GM18861 (cell line): Measurements from ENCODE around the gene KANSL2.
"Not testable (repeated sequence)": the region's sequence is repeated elsewhere in the genome, so short reads cannot be mapped to it uniquely, and the experiment has no call there.

Source experiments
- ATAC-seq: cut with Tn5 transposase; IDR thresholded peaks from one replicate; pipeline ENCODE4 v1.9.1; 2021; ENCODE audit not compliant: unreplicated experiment

Gene KANSL2

GRCh38 chr12:48686037-48686595 is 4.1 kb upstream of the KANSL2 start:
- no peak for ATAC-seq

- no peak for ATAC-seq
Observed at GRCh38 chr12:48683534-48683933, 1.5 kb upstream of the KANSL2 start.

- no peak for ATAC-seq
Observed at GRCh38 chr12:48682927-48683326, 889 bp upstream of the KANSL2 start.

GRCh38 chr12:48682533-48682905 is 481 bp upstream of the KANSL2 start:
- not testable (repeated sequence) for ATAC-seq

GRCh38 chr12:48681399-48681709 is 684 bp downstream of the KANSL2 start:
- ATAC-seq: no peak

GRCh38 chr12:48680861-48681260 is 1.2 kb downstream of the KANSL2 start:
- ATAC-seq: no peak

GRCh38 chr12:48678551-48679185 is 3.4 kb downstream of the KANSL2 start:
- ATAC-seq: no peak

GRCh38 chr12:48671231-48671856 is 10.7 kb downstream of the KANSL2 start:
- ATAC-seq: no peak

- ATAC-seq: no peak
Observed at GRCh38 chr12:48668996-48669395, 13.0 kb downstream of the KANSL2 start.

- ATAC-seq: no peak
Observed at GRCh38 chr12:48659863-48660262, 22.2 kb downstream of the KANSL2 start.

GRCh38 chr12:48651681-48652080 is 30.4 kb downstream of the KANSL2 start:
- no peak for ATAC-seq

GRCh38 chr12:48645354-48645753 is 36.7 kb downstream of the KANSL2 start:
- not testable (repeated sequence) for ATAC-seq

GRCh38 chr12:48643011-48643410 is 39.0 kb downstream of the KANSL2 start:
- ATAC-seq: no peak

- ATAC-seq: not testable (repeated sequence)
Observed at GRCh38 chr12:48641752-48642555, 40.1 kb downstream of the KANSL2 start.

GRCh38 chr12:48640854-48641253 is 41.2 kb downstream of the KANSL2 start:
- no peak for ATAC-seq

- no peak for ATAC-seq
Observed at GRCh38 chr12:48640428-48640827, 41.6 kb downstream of the KANSL2 start.

- ATAC-seq: no peak
Observed at GRCh38 chr12:48631071-48631470, 51.0 kb downstream of the KANSL2 start.

- ATAC-seq: no peak
Observed at GRCh38 chr12:48630346-48630745, 51.7 kb downstream of the KANSL2 start.

GRCh38 chr12:48629541-48629940 is 52.5 kb downstream of the KANSL2 start:
- ATAC-seq: no peak

- ATAC-seq: no peak
Observed at GRCh38 chr12:48627556-48627955, 54.5 kb downstream of the KANSL2 start.

- not testable (repeated sequence) for ATAC-seq
Observed at GRCh38 chr12:48622997-48623396, 59.0 kb downstream of the KANSL2 start.

GRCh38 chr12:48618541-48618940 is 63.5 kb downstream of the KANSL2 start:
- ATAC-seq: peak; percentile 52
